Measurements from ENCODE around the gene ABCA4.

The ABCA4 gene

DNA sequence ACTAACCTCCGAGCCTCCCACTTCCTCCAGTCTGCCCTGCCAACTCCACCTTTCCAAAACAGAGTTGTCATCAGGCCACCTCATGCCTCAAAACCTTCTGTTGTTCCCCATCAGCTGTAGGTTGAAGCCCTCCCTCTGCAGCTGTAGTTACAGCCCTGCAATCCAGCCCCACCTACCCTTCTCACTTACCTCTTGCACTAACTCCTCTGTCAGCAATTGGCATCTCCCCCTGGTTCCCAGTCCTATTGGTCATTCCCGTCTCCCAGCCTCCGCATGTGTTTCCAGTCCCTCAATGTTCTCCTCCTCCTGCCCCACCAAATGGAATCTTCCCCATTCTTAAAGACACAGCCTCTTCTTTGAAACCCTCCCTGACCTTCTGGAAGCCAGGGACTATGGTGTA, 111.6 kb downstream of the ABCA4 start:
- TF ChIP-seq, protein P1, sequence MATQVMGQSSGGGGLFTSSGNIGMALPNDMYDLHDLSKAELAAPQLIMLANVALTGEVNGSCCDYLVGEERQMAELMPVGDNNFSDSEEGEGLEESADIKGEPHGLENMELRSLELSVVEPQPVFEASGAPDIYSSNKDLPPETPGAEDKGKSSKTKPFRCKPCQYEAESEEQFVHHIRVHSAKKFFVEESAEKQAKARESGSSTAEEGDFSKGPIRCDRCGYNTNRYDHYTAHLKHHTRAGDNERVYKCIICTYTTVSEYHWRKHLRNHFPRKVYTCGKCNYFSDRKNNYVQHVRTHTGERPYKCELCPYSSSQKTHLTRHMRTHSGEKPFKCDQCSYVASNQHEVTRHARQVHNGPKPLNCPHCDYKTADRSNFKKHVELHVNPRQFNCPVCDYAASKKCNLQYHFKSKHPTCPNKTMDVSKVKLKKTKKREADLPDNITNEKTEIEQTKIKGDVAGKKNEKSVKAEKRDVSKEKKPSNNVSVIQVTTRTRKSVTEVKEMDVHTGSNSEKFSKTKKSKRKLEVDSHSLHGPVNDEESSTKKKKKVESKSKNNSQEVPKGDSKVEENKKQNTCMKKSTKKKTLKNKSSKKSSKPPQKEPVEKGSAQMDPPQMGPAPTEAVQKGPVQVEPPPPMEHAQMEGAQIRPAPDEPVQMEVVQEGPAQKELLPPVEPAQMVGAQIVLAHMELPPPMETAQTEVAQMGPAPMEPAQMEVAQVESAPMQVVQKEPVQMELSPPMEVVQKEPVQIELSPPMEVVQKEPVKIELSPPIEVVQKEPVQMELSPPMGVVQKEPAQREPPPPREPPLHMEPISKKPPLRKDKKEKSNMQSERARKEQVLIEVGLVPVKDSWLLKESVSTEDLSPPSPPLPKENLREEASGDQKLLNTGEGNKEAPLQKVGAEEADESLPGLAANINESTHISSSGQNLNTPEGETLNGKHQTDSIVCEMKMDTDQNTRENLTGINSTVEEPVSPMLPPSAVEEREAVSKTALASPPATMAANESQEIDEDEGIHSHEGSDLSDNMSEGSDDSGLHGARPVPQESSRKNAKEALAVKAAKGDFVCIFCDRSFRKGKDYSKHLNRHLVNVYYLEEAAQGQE (IDR thresholded peaks at IDR 0.05; ENCODE audit: low read depth), result no peak
- no peak for TF ChIP-seq TCF12 (IDR thresholded peaks at IDR 0.05; ENCODE audit: low read depth)
- TF ChIP-seq YY1 (IDR thresholded peaks at IDR 0.05; ENCODE audit: low read depth), result no peak
- TF ChIP-seq, protein P2, sequence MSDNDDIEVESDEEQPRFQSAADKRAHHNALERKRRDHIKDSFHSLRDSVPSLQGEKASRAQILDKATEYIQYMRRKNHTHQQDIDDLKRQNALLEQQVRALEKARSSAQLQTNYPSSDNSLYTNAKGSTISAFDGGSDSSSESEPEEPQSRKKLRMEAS (IDR thresholded peaks at IDR 0.05), result no peak
- TF ChIP-seq CEBPB (IDR thresholded peaks at IDR 0.05), result no peak
- TF ChIP-seq, protein P3, sequence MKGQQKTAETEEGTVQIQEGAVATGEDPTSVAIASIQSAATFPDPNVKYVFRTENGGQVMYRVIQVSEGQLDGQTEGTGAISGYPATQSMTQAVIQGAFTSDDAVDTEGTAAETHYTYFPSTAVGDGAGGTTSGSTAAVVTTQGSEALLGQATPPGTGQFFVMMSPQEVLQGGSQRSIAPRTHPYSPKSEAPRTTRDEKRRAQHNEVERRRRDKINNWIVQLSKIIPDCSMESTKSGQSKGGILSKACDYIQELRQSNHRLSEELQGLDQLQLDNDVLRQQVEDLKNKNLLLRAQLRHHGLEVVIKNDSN (IDR thresholded peaks at IDR 0.05), result no peak
- TF ChIP-seq CREB1 (IDR thresholded peaks at IDR 0.05; ENCODE audit: low read depth), result no peak
- no peak for TF ChIP-seq ZBTB7A (IDR thresholded peaks at IDR 0.05; ENCODE audit: low read depth)
- no peak for TF ChIP-seq EP300 (IDR thresholded peaks at IDR 0.05; ENCODE audit: borderline replicate concordance)
- no peak for TF ChIP-seq RAD21 (IDR thresholded peaks at IDR 0.05; ENCODE audit: low read depth)
- TF ChIP-seq TAF1 (IDR thresholded peaks at IDR 0.05; ENCODE audit: low read depth), result no peak
- TF ChIP-seq FOXM1 (IDR thresholded peaks at IDR 0.05; ENCODE audit: borderline replicate concordance, low read depth), result no peak
- no peak for TF ChIP-seq NFIC (IDR thresholded peaks at IDR 0.05)
- TF ChIP-seq EGR1 (IDR thresholded peaks at IDR 0.05), result no peak
- no peak for TF ChIP-seq TEAD4 (IDR thresholded peaks at IDR 0.05)

DNA sequence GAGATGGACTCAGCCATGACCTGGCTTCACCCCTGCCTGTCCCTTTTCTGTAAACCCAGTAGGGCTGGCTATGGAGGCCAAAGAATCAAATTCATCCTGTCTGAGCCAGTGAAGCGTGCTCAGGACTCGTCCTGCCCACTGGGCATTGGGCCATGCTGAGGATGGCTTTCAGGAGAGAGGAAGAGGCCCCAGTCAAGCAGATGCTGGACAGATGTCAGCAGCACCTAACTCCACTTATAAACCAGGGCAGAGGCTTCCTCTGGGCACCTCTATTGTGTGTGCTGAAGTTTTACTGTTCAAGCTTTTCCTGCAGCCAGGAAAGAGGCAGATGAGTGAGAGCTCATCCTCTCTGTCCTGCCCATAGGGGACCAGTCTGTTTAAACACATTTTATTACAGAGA, 114.3 kb downstream of the ABCA4 start:
- TF ChIP-seq YY1 (IDR thresholded peaks at IDR 0.05; ENCODE audit: low read depth), result no peak
- peak; percentile 45; the same call in 1 of the 2 replicates for TF ChIP-seq NFIC (IDR thresholded peaks at IDR 0.05)
- no peak for TF ChIP-seq EP300 (IDR thresholded peaks at IDR 0.05; ENCODE audit: borderline replicate concordance)

DNA sequence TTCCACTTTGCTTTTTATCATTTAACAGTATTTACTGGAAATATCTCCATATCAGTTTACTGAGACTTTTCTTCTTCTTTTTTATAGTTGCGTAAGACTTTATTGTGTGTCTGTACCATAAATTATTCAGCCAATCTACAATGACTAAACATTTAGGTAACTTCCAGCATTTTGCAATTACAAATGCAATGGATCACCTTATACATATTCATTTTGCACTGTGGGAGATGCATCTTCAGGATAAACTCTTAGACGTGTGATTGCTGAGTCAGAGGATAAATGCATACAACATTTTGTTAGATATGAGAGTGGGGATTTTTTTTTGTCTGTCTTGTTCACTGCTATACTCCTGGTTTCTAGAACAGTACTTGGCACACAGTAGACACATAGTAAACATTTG, 116.0 kb downstream of the ABCA4 start:
- TF ChIP-seq NFIC (IDR thresholded peaks at IDR 0.05), result no peak
- TF ChIP-seq CREB1 (IDR thresholded peaks at IDR 0.05; ENCODE audit: low read depth), result no peak
- no peak for TF ChIP-seq RAD21 (IDR thresholded peaks at IDR 0.05; ENCODE audit: low read depth)
- TF ChIP-seq YY1 (IDR thresholded peaks at IDR 0.05; ENCODE audit: low read depth), result no peak
- TF ChIP-seq TAF1 (IDR thresholded peaks at IDR 0.05; ENCODE audit: low read depth), result no peak
- no peak for TF ChIP-seq CEBPB (IDR thresholded peaks at IDR 0.05)
- TF ChIP-seq ZBTB7A (IDR thresholded peaks at IDR 0.05; ENCODE audit: low read depth), result no peak
- no peak for TF ChIP-seq FOXM1 (IDR thresholded peaks at IDR 0.05; ENCODE audit: borderline replicate concordance, low read depth)
- TF ChIP-seq EGR1 (IDR thresholded peaks at IDR 0.05), result no peak
- TF ChIP-seq TCF12 (IDR thresholded peaks at IDR 0.05; ENCODE audit: low read depth), result no peak
- TF ChIP-seq, protein P2 (IDR thresholded peaks at IDR 0.05), result no peak

DNA sequence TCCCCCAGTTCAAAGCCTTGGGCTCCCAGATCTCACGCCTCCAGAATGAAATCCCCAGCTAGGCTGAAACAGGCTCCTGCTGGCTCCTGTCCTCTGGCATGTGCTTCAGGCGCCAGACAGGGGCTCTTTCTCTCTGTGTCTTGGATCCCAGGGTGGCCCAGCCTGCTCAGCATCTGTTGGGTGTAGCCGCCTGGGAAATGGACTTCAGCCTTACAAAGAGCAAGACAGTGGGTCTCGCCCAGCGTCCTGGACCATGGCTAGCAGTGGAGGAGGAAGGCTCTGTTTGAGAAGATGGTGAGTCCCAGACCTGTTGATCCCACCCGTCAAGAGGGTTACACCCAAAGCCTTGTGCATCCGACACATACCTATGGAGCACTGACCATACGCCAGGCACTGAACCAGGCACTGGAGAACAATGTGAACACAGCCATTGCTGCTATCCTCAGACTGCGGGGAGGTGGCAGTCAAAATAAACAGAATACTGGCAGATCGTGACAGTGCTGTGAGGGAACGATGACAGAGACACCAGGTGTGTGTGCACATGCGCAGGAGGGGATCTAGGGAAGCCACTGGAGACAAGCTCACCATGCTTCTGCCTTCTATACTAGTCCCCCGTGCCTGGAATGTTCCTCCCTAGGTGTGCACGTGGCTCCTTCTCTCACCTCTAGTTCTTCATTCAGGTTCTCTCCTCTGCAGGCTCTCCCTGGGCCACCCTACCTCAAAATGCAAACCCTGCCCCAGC, 118.7 kb downstream of the ABCA4 start:
- TF ChIP-seq YY1 (IDR thresholded peaks at IDR 0.05; ENCODE audit: low read depth) (no peak), ZBTB7A (IDR thresholded peaks at IDR 0.05; ENCODE audit: low read depth) (no peak), NFIC (IDR thresholded peaks at IDR 0.05) (no peak), EP300 (IDR thresholded peaks at IDR 0.05; ENCODE audit: borderline replicate concordance) (no peak), EGR1 (IDR thresholded peaks at IDR 0.05) (no peak), FOXM1 (IDR thresholded peaks at IDR 0.05; ENCODE audit: borderline replicate concordance, low read depth) (no peak), CEBPB (IDR thresholded peaks at IDR 0.05) (no peak), CREB1 (IDR thresholded peaks at IDR 0.05; ENCODE audit: low read depth) (no peak), TEAD4 (IDR thresholded peaks at IDR 0.05) (no peak), RAD21 (IDR thresholded peaks at IDR 0.05; ENCODE audit: low read depth) (no peak)
- TF ChIP-seq, protein P2 (IDR thresholded peaks at IDR 0.05), result no peak
- TF ChIP-seq, protein P1 (IDR thresholded peaks at IDR 0.05; ENCODE audit: low read depth), result no peak
- TF ChIP-seq, protein P3 (IDR thresholded peaks at IDR 0.05), result no peak

DNA sequence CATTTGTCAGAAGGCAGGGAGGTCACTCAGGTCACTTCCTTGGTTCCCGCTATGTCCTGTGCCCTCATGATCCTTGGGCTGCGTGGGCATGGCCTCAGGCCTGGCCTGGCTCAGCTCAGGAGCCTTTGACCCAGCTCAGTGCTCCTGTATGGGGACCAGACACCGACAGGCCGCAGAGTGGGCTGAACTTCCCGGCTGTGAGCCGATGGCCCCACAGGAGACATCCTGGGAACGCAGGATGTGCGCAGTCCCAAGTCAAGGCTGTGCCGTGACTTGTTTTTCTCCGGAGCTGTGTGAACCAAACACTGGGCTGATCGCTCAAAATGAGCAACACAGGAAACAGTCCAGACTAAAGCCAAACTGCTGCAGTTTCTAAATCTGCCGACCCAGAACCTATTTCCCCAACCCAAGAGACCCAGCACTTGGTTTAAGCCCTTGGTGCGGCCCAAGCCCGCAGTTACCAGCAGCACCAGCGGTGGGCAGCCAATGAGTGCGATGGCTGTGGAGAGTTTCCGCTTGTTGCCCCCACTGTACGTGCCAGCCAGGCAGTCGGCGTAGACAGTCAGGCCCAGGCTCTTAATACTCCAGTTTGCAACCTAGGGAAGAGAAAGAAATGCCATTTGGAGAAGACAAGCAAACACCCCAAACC, 119.4 kb downstream of the ABCA4 start:
- TF ChIP-seq, protein P3 (IDR thresholded peaks at IDR 0.05), result no peak
- TF ChIP-seq FOXM1 (IDR thresholded peaks at IDR 0.05; ENCODE audit: borderline replicate concordance, low read depth) (no peak), RAD21 (IDR thresholded peaks at IDR 0.05; ENCODE audit: low read depth) (no peak), CEBPB (IDR thresholded peaks at IDR 0.05) (no peak), NFIC (IDR thresholded peaks at IDR 0.05) (no peak), YY1 (IDR thresholded peaks at IDR 0.05; ENCODE audit: low read depth) (no peak), TEAD4 (IDR thresholded peaks at IDR 0.05) (no peak), EGR1 (IDR thresholded peaks at IDR 0.05) (no peak), TCF12 (IDR thresholded peaks at IDR 0.05; ENCODE audit: low read depth) (no peak), CREB1 (IDR thresholded peaks at IDR 0.05; ENCODE audit: low read depth) (no peak), EP300 (IDR thresholded peaks at IDR 0.05; ENCODE audit: borderline replicate concordance) (no peak), TAF1 (IDR thresholded peaks at IDR 0.05; ENCODE audit: low read depth) (no peak), ZBTB7A (IDR thresholded peaks at IDR 0.05; ENCODE audit: low read depth) (no peak)
- TF ChIP-seq, protein P1 (IDR thresholded peaks at IDR 0.05; ENCODE audit: low read depth), result no peak
- TF ChIP-seq, protein P2 (IDR thresholded peaks at IDR 0.05), result no peak
